Measurements from ENCODE around the gene ST6GALNAC4.
"Not testable (repeated sequence)": the region's sequence is repeated elsewhere in the genome, so short reads cannot be mapped to it uniquely, and the experiment has no call there.

ST6GALNAC4 gene

DNA sequence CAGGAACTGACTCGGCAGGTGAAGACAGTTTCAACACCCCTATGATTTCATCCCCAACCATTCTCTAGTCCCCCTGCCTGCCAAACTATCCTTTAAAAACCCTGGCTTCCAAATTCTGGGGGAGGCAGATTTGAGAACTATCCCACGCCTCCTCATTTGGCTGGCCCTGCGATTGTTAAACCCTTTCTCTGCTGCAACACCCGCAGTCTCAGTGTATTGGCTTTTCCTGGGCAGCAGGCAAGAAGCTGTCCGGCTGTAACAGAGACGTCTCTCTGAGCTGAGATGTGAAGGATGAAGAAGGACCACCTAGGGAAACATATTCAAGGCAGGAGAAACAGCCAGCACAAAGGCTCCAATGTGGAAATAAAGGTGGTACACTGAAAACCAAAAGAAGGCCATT, 24.0 kb downstream of the ST6GALNAC4 start:
- DNase-seq (ENCODE audit: low spot score in 2 of 2), result no peak
- Histone ChIP-seq H3K4me1 (peaks cover 7% of the 10 kb centered on the region), H3K4me3 (no peak overlapping the region), H3K27me3 (ENCODE audit: low read depth) (no peaks in the 10 kb centered on the region), H3K36me3 (replicated peaks) (peaks cover 70% of the 10 kb centered on the region), H3K9me3 (peaks cover 3% of the 10 kb centered on the region)
- in situ Hi-C loops (cut with MboI; ENCODE audit: low sequenced_read_pairs), result no loop called here

DNA sequence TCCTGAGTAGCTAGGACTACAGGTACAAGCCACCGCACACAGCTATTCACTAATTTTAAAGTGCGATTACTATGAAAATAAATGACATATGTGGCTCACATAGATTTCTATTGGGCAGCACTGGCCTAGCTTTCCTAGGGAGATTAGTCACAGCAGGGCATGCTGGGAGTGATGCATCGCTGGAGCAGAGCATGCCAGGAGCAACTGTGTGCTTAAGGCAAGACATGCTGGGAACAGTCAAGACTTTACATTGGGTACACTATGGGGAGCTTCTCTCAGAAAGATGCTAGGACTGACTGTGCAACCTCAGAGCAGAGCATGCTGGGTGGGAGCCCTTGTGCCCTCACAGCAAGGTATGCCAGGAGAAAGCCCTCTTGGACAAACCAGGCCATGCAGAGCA, 26.8 kb downstream of the ST6GALNAC4 start:
- in situ Hi-C loops (cut with MboI; ENCODE audit: low sequenced_read_pairs), result no loop called here

DNA sequence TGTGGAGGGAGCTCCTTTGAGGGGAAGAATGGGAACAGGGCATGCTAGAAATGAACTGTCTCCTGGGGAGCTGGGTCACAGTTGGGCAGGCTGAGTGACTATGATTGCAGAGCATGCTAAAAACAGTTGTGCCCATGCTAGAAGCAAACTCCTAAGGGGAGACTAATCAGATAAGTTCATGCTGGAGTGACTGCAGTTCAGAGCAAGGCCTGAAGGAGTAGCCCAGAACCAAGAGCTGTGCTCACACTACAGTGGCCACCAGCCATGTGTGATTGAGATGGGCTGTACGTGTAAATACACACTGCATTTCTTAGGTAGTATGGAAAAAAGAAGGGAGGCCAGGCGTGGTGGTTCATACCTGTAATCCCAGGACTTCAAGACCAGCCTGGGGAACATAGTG, 29.0 kb downstream of the ST6GALNAC4 start:
- no peaks in the 10 kb centered on the region for H3K9me3 ChIP-seq
- H3K27me3 ChIP-seq (ENCODE audit: low read depth), result no peaks in the 10 kb centered on the region
- DNase-seq (ENCODE audit: low spot score in 2 of 2), result no peak
- in situ Hi-C loops (cut with MboI; ENCODE audit: low sequenced_read_pairs), result no loop called here
- H3K36me3 ChIP-seq (replicated peaks), result peaks cover 45% of the 10 kb centered on the region
- no peak overlapping the region for H3K4me3 ChIP-seq
- H3K4me1 ChIP-seq, result no peaks in the 10 kb centered on the region

More for the DNA sequence above, 26.8 kb downstream of the ST6GALNAC4 start:
- no peaks in the 10 kb centered on the region for H3K4me1 ChIP-seq
- peaks cover 3% of the 10 kb centered on the region for H3K9me3 ChIP-seq
- no peak for DNase-seq (ENCODE audit: low spot score in 2 of 2)
- no peaks in the 10 kb centered on the region for H3K27me3 ChIP-seq (ENCODE audit: low read depth)
- H3K4me3 ChIP-seq, result no peak overlapping the region
- peaks cover 67% of the 10 kb centered on the region for H3K36me3 ChIP-seq (replicated peaks)

DNA sequence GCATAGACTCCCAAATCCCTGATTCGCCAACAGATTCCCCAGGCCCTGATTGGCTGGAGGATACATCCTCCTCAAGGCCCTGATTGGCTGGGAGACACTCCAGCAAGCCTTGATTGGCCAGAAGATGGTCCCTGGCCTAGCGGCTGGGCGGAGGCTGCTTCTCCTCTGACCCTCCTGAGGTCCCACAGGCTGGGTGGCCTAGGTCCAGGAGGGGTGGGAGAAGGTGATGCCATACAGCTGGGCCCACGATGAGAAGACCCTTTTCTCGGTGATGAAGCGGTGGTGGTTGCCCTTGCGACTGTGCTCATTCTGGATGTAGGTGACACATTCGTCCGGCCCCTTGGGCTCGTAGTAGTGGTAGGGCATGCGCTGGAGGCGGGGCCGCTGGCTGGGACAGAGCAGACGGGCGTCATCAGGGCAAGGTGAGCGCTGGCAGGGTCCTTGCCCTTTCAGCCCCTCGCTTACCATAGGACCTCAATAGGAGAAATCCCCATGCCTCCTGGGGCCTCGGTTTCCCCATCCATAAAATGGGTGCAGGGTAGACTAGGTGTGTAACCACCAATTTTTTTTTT, 30.4 kb downstream of the ST6GALNAC4 start:
- in situ Hi-C loops (cut with MboI; ENCODE audit: low sequenced_read_pairs), result no loop called here
- DNase-seq (ENCODE audit: low spot score in 2 of 2), result peak in 1 of 2 experiments; percentile 38
- H3K27me3 ChIP-seq (ENCODE audit: low read depth), result no peaks in the 10 kb centered on the region
- no peak overlapping the region for H3K4me3 ChIP-seq
- no peaks in the 10 kb centered on the region for H3K9me3 ChIP-seq
- H3K4me1 ChIP-seq, result no peaks in the 10 kb centered on the region
- peaks cover 44% of the 10 kb centered on the region for H3K36me3 ChIP-seq (replicated peaks)

DNA sequence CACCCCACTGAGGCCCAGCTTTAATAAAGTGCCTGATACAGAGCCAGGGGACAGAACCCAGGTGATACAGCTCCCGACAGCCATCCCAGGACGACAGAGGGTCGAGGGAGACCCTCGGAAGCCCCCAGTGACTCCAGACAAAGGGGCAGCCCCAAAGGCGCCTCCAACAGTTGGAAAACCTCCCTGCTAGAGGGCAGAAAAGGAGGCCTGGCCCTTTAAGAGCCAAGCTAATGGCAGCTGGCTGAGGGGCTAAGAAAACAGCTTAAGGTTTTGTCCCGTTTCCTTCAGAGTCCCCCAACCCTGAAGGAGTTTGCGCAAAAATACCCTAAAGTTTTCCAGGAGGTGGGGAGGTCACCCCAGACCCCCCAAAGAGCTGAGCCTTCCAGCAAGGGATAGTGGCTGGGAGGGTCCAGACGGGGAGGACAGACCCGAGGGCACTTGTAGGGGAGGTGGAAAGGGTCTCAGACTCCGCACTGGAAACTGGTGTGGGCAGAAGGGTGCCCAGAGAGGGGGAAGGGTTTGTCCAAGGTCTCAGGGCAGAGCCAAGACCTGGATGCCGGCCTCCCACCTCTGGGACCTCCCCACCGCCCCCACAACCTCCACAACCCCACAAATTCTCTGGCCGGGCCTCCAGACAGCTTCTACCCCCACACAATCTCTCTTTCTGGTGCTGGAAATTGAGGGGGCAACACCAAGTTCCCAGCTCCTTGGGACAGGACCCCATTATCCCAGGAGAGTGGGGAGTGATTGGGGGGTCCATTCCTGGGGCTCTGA, 31.1 kb downstream of the ST6GALNAC4 start:
- Histone ChIP-seq H3K27me3 (ENCODE audit: low read depth) (no peaks in the 10 kb centered on the region), H3K4me3 (no peak overlapping the region), H3K36me3 (replicated peaks) (peaks cover 38% of the 10 kb centered on the region), H3K4me1 (no peaks in the 10 kb centered on the region), H3K9me3 (no peaks in the 10 kb centered on the region)
- DNase-seq (ENCODE audit: low spot score in 2 of 2), result no peak
- in situ Hi-C loops (cut with MboI; ENCODE audit: low sequenced_read_pairs), result no loop called here

DNA sequence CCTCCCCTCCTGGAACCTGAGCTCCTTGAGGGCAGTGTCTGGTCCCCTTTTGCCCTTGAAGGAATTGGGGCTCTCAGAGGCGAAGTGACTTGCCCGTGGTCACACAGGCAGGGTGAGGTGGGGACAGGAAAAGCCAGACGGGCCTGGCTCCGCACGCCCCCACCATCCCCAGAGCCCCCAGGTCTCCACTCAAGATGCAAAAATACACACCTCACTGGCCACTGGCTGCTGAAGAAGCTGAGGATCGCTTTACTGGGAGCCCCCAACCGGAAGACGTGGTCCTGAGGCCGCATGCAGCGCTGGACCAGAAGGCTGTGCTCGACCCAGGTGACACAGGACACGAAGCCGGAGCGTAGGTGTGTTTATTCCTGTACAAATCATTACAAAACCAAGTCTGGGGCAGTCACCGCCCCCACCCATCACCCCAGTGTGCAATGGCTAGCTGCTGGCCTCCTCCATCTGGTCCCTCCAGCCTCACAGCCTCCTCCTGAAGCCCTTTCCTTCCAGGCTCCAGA, 31.8 kb downstream of the ST6GALNAC4 start:
- Histone ChIP-seq H3K9me3 (no peaks in the 10 kb centered on the region), H3K4me3 (no peak overlapping the region), H3K4me1 (no peaks in the 10 kb centered on the region), H3K27me3 (ENCODE audit: low read depth) (no peaks in the 10 kb centered on the region), H3K36me3 (replicated peaks) (peaks cover 31% of the 10 kb centered on the region)
- in situ Hi-C loops (cut with MboI; ENCODE audit: low sequenced_read_pairs), result no loop called here
- DNase-seq (ENCODE audit: low spot score in 2 of 2), result no peak

DNA sequence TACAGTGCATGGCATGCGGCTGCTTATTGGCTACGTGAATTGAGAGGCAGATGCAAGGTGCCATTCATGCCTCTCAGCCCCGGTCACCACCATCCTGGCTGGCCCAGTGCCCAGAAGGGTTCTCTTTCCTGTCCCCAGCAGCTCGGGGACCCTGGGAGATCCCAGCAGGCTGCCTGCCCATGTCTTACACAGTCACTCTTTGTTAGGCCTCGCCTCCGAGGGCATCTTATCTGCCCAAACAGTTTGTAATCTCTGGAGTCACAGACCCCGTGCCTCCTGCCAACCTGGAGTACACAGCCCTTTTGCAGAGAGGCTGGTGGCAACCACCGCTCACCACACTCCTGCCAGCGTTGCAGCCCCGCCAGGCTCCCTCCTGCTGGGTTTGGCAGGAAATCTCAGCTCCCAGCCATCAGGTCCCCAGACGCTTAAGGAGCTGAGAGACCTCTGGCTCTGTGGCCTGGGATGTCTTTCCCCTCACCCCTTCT, 32.4 kb downstream of the ST6GALNAC4 start:
- in situ Hi-C loops (cut with MboI; ENCODE audit: low sequenced_read_pairs), result no loop called here
- Histone ChIP-seq H3K4me3 (no peak overlapping the region), H3K4me1 (no peaks in the 10 kb centered on the region), H3K27me3 (ENCODE audit: low read depth) (no peaks in the 10 kb centered on the region), H3K36me3 (replicated peaks) (peaks cover 27% of the 10 kb centered on the region), H3K9me3 (no peaks in the 10 kb centered on the region)
- no peak for DNase-seq (ENCODE audit: low spot score in 2 of 2)

DNA sequence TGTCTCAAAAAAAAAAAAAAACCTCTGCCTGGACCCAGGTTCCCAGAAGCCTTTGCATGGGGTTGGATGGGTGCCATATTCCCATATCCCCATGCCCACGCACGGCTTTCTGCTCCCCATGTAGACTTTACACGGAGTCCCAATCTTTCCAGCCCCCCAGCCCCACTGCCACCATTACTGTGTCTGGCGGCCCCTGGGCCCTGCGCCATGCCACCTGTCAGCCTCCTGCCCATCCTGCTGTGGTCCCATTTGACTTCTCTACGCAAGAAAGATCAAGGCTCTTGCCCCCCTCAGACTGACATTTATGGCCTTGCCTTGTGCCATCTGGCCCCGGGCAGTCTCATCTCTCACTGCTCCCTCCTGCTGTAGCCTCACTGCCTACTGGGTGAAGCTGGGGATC, 32.9 kb downstream of the ST6GALNAC4 start:
- Histone ChIP-seq H3K4me1 (no peaks in the 10 kb centered on the region), H3K36me3 (replicated peaks) (peaks cover 27% of the 10 kb centered on the region), H3K27me3 (ENCODE audit: low read depth) (no peaks in the 10 kb centered on the region), H3K4me3 (no peak overlapping the region), H3K9me3 (no peaks in the 10 kb centered on the region)
- no peak for DNase-seq (ENCODE audit: low spot score in 2 of 2)
- in situ Hi-C loops (cut with MboI; ENCODE audit: low sequenced_read_pairs), result no loop called here

DNA sequence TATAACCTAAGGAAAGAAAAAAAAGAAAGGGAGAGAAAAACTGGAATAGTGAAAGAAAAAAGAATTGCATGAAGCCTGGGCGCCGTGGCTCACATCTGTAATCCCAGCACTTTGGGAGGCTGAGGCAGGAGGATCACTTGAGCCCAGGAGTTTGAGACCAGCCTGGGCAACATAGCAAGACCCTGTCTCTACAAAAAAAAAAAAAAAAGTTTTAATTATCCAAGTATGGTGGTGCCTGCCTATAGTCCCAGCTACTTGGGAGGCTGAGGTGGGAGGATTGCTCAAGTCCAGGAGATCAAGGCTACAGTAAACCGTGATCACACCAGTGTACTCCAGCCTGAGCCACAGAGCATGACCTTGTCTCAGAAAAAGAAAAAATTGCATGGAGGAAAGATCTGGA, 35.1 kb downstream of the ST6GALNAC4 start:
- H3K27me3 ChIP-seq (ENCODE audit: low read depth); in situ Hi-C loops (cut with MboI; ENCODE audit: low sequenced_read_pairs); H3K4me3 ChIP-seq; H3K9me3 ChIP-seq; DNase-seq (ENCODE audit: low spot score in 2 of 2); H3K4me1 ChIP-seq; H3K36me3 ChIP-seq (replicated peaks): not testable (repeated sequence)

DNA sequence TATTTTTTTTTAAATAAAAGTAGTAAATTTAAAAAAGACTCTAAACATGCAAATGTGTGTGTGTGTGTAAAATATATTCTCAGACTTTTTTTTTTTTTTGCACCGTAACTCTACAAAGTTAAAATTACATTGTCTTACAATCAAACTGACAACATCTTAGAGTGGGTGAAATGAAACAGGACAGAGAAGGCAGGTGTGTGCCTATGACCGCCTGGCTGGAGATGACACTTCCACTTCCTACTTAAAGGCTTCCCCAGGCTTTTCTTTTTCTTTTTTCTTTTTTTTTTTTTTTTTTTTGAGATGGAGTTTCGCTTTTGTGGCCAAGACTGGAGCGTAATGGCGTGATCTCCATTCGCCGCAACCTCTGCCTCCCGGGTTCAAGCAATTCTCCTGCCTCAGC, 36.7 kb downstream of the ST6GALNAC4 start:
- no peak for DNase-seq (ENCODE audit: low spot score in 2 of 2)
- H3K4me1 ChIP-seq, result no peaks in the 10 kb centered on the region
- in situ Hi-C loops (cut with MboI; ENCODE audit: low sequenced_read_pairs), result no loop called here
- no peaks in the 10 kb centered on the region for H3K27me3 ChIP-seq (ENCODE audit: low read depth)
- no peaks in the 10 kb centered on the region for H3K9me3 ChIP-seq
- no peaks in the 10 kb centered on the region; the same call in 1 of the 2 replicates for H3K36me3 ChIP-seq (replicated peaks)
- no peak overlapping the region for H3K4me3 ChIP-seq

DNA sequence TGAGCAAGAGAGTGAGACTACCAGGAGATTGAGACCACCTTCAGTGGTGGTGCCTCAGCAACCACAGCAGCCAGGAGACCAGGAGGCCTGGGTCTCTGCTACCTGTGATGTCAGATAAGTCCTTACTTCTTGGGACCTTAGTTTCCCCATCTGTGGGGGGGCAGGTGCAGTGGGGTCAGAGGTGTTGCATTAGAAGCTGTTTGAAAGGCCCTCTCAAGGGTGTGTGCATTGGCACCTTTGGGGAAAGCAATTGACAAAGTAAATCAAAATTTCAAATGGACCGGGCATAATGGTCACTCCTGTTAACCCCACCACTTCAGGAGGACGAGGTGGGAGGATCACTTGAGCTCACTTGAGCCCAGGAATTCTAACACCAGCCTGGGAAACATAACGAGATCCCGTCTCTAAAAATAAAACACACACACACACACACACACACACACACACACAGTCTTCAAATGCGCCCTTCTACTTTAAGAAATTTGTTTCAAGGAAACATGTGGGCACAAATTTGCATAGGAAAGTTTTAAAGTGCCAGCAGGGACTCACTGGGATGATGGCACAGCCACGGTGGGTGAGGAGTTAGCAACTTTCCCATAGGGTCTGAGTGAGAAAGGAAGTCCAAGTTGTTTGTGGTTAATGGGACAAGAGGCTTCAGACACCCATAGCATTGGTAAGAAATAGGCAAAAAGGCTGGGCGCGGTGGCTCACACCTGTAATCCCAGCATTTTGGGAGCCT, 38.0 kb downstream of the ST6GALNAC4 start:
- Histone ChIP-seq H3K4me3 (no peak overlapping the region), H3K4me1 (no peaks in the 10 kb centered on the region), H3K36me3 (replicated peaks) (no peaks in the 10 kb centered on the region), H3K9me3 (no peaks in the 10 kb centered on the region), H3K27me3 (ENCODE audit: low read depth) (no peaks in the 10 kb centered on the region)
- DNase-seq (ENCODE audit: low spot score in 2 of 2), result no peak
- in situ Hi-C loops (cut with MboI; ENCODE audit: low sequenced_read_pairs), result no loop called here

DNA sequence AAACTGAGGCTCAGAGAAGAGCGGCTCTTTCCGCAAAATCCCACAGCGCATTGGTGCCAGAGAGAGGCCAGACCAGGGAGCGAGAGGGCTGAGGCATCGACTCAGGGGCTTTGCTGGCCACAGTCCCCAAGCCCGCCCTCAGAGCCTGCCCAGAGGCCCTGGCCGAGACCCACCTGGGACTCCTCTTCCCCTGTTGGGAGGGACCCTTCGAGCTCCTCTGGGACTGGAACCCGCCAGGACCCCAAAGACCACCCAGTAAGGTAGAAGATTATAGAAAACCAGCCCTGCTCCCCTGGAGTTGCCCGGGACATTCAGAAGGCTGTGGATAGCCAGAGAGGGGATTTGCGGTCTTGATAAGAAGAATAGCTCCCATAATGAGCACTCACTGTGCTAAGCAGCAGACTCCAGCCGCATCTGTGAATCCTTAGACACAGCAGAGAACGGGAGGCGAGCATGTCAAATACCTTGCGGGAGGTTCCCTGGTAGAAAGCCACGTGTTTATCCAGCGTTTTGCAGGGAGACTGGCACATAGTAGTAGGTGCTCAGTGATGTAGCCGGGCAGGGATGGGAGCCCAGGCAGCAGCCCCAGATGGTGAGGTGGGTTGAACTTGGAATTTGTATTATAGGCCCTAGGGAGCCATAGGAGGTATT, 38.7 kb downstream of the ST6GALNAC4 start:
- no peak for DNase-seq (ENCODE audit: low spot score in 2 of 2)
- no peaks in the 10 kb centered on the region for H3K27me3 ChIP-seq (ENCODE audit: low read depth)
- no peak overlapping the region for H3K4me3 ChIP-seq
- in situ Hi-C loops (cut with MboI; ENCODE audit: low sequenced_read_pairs), result no loop called here
- no peaks in the 10 kb centered on the region for H3K36me3 ChIP-seq (replicated peaks)
- no peaks in the 10 kb centered on the region for H3K9me3 ChIP-seq
- H3K4me1 ChIP-seq, result no peaks in the 10 kb centered on the region

DNA sequence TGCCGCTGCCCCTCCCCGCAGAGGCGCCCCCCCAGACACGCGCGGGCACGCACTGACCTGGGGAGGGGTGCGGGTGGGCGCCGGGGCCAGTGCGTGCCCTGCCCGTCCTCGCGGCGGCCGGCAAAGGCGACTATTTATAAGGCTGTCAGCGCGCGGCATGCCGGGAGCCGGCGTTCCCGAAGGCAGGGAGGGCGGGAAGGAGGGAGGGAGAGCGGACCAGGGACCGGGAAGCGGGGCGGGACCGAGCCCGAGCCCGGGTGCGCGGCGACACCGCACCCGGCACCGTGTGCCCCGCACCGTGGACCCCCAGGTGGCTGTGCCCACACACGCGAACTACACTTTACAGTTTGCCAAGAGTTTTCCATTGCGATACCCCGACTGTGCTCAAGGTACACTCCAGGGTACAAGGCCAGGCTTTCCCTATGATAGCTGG, 39.3 kb downstream of the ST6GALNAC4 start, which contains the start of gene AK1:
TSS of gene AK1 (minus strand) at position 110 of the 433 bp plus-strand sequence. CDS start 3,058 bp downstream, outside the sequence.
- in situ Hi-C loops (cut with MboI; ENCODE audit: low sequenced_read_pairs), result no loop called here
- H3K36me3 ChIP-seq (replicated peaks), result no peaks in the 10 kb centered on the region
- H3K4me1 ChIP-seq, result no peaks in the 10 kb centered on the region
- H3K4me3 ChIP-seq, result no peak within 1 kb of the TSS
- DNase-seq (ENCODE audit: low spot score in 2 of 2), result no peak
- no peaks in the 10 kb centered on the region for H3K9me3 ChIP-seq
- H3K27me3 ChIP-seq (ENCODE audit: low read depth), result no peaks in the 10 kb centered on the region
